Measurements from ENCODE around the gene ZC3H10.

DNA sequence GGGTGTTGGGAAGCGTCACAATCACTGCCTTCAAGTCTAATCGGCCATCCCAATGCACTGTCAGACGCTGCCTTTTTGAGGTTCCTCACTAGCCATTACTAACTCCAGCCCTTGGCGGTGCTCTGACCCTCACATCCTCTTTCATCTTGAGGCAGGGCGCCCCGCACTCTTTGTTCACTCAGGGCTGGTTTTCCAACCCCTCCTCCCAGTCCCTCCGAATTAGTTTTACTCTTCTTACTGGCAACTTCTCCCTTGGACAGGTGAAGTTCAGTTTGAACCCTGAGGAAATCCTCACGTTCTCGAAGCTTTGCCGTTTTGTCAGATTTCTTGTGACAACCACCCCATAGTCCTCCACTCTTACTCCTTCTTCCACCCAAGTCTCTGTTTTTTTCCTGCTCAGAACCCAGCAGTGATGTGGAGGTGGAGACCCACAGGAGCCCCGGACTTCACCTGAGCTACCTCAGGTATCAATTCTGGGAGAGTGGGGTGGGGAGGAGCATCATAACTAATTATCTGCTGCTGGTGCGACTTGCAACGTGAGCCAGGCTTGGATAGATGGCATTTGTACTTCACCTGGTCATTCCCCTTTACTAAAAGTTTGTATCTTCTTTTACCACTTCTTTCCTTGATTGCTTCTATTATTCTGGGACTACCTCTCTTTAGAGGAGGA lies 757 bp downstream of the ZC3H10 start:
- TF ChIP-seq, protein P1, sequence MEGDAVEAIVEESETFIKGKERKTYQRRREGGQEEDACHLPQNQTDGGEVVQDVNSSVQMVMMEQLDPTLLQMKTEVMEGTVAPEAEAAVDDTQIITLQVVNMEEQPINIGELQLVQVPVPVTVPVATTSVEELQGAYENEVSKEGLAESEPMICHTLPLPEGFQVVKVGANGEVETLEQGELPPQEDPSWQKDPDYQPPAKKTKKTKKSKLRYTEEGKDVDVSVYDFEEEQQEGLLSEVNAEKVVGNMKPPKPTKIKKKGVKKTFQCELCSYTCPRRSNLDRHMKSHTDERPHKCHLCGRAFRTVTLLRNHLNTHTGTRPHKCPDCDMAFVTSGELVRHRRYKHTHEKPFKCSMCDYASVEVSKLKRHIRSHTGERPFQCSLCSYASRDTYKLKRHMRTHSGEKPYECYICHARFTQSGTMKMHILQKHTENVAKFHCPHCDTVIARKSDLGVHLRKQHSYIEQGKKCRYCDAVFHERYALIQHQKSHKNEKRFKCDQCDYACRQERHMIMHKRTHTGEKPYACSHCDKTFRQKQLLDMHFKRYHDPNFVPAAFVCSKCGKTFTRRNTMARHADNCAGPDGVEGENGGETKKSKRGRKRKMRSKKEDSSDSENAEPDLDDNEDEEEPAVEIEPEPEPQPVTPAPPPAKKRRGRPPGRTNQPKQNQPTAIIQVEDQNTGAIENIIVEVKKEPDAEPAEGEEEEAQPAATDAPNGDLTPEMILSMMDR (IDR thresholded peaks at IDR 0.05; ENCODE audit: insufficient read depth, low read depth, low read length) = no peak
- TF ChIP-seq EZH2 (IDR thresholded peaks at IDR 0.05; ENCODE audit: insufficient read depth, low read length) = no peak
